GM18867 (cell line): ENCODE results near the gene COA7.
A peak's percentile ranks its signal among the peaks of the same experiment; 100 is the strongest.
"Not testable (repeated sequence)": the region's sequence is repeated elsewhere in the genome, so short reads cannot be mapped to it uniquely, and the experiment has no call there.

Experiments
- ATAC-seq: cut with Tn5 transposase; IDR thresholded peaks from one replicate; pipeline ENCODE4 v1.9.1; 2021; ENCODE audit warnings: mild to moderate bottlenecking, moderate library complexity; ENCODE audit not compliant: unreplicated experiment

Gene COA7

GRCh38 chr1:52706941-52707926, 9.1 kb upstream of the COA7 start:
- no peak for ATAC-seq

GRCh38 chr1:52706136-52706670, 8.1 kb upstream of the COA7 start:
- ATAC-seq, result no peak

GRCh38 chr1:52702886-52703787, 5.0 kb upstream of the COA7 start:
- peak; percentile 91 for ATAC-seq

GRCh38 chr1:52695627-52696026, 2.5 kb downstream of the COA7 start:
- ATAC-seq, result no peak

GRCh38 chr1:52693843-52694242, 4.3 kb downstream of the COA7 start:
- no peak for ATAC-seq

GRCh38 chr1:52693351-52693750, 4.8 kb downstream of the COA7 start:
- ATAC-seq, result not testable (repeated sequence)

- ATAC-seq, result no peak
These were observed 5.5 kb downstream of the COA7 start for GRCh38 chr1:52692697-52693096.

GRCh38 chr1:52691821-52692220, 6.3 kb downstream of the COA7 start:
- ATAC-seq, result no peak

GRCh38 chr1:52686830-52687229, 11.3 kb downstream of the COA7 start:
- no peak for ATAC-seq

GRCh38 chr1:52686261-52686751, 11.8 kb downstream of the COA7 start:
- peak; percentile 68 for ATAC-seq

GRCh38 chr1:52684545-52684944, 13.6 kb downstream of the COA7 start:
- no peak for ATAC-seq

GRCh38 chr1:52683367-52683940, 14.7 kb downstream of the COA7 start:
- ATAC-seq, result no peak

- no peak for ATAC-seq
These were observed 17.0 kb downstream of the COA7 start for GRCh38 chr1:52681136-52681535.

- no peak for ATAC-seq
These were observed 17.8 kb downstream of the COA7 start for GRCh38 chr1:52680353-52680752.

GRCh38 chr1:52679498-52679897, 18.6 kb downstream of the COA7 start:
- no peak for ATAC-seq

GRCh38 chr1:52679048-52679447, 19.1 kb downstream of the COA7 start:
- ATAC-seq, result no peak

- ATAC-seq, result no peak
These were observed 20.9 kb downstream of the COA7 start for GRCh38 chr1:52677076-52677806.

GRCh38 chr1:52676249-52676903, 21.8 kb downstream of the COA7 start:
- ATAC-seq, result no peak
